Ishikawa (cell line): Measurements from ENCODE around the gene FOXA3.

Experiments
- CEBPB ChIP-seq: IDR thresholded peaks from 2 replicates; pipeline ENCODE4 v1.6.1; 2012
- CREB1 ChIP-seq: IDR thresholded peaks from 2 replicates; pipeline ENCODE4 v1.6.1; 2012; ENCODE audit warnings: low read depth
- USF1 ChIP-seq: IDR thresholded peaks from 2 replicates; pipeline ENCODE4 v1.6.1; 2012

GRCh38 chr19:45919678-45920077 lies 55.6 kb downstream of the FOXA3 start:
- TF ChIP-seq CREB1 (no peak), CEBPB (no peak), USF1 (no peak)
